ENCODE data around the gene EEF1G.

- TF ChIP-seq CTCF (IDR thresholded peaks at IDR 0.05) (peak in 2 of 6 experiments; percentile 3 to 18), POLR2A (IDR thresholded peaks at IDR 0.05) (peak; percentile 39 to 97)
Measured at GRCh38 chr11:62591448-62592145, 17.9 kb upstream of the EEF1G start, which contains the start of gene TUT1.
